ENCODE measurements around the gene FTH1. TPM values are rescaled to one million over a fixed set of nuclear protein-coding genes. Genes with fewer than 3 reads are reported as not detected.

FTH1 gene
- total and polyA plus RNA-seq, 2 of the 13 experiments (the other 11 are each of a cell fraction or from before 2014, with no cell fraction given), result 607 to 760 TPM

DNA sequence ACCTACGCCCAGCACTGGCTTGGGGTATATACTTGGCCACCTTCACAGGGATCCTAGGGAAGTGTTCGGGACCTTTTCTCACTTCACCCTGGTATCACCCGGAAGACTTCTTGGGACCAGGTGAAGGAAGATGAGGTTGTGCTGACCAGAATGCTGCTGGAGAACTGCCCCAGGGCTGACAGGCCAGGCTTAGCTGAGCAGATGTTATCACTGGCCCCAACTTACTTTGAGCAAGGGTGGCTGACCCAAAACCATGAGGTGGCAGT lies 4.5 kb downstream of the FTH1 start:
- no peaks in the 10 kb centered on the region; a peak in 1 of 5 replicates for H3K27me3 ChIP-seq (ENCODE audit: control insufficient read depth in 1 of 2, insufficient read depth in 2 of 2, low read length in 2 of 2)
- WGBS (ENCODE audit: low lambda C conversion rate), result 81% methylated on average over 3 of the region's 3 CpGs
- peaks cover 52% of the 10 kb centered on the region for H3K4me1 ChIP-seq (ENCODE audit: insufficient read depth, low read length)
- in situ Hi-C loops (cut with HindIII; ENCODE audit: extremely low pct_ligation_motif_present, low pct_unique_long_range_greater_than_20kb), result no loop called here
- H4K20me1 ChIP-seq (ENCODE audit: insufficient read depth, low read length), result peaks cover 41% of the 10 kb centered on the region
- CTCF ChIA-PET (ENCODE audit: low intra/inter-chr PET ratio, low total read pairs), result no interaction called here
- POLR2A ChIA-PET, result interaction anchor here (0.9 to 9.7 kb wide), 13 partner anchors 8 to 171 kb away, joined by 3 to 323 read pairs (median 7); partner anchors contain the start of genes BEST1, FEN1 and TMEM258
- H3K27ac ChIP-seq (ENCODE audit: extremely low read length, insufficient read depth, low read length), result peak overlapping the region; percentile 46
- H3K9me3 ChIP-seq (ENCODE audit: low read length), result no peaks in the 10 kb centered on the region
- peak; percentile 5 for ATAC-seq
- no peak for DNase-seq (ENCODE audit: low spot score)
- FAIRE-seq, result no peak
- no peak overlapping the region for H3K4me3 ChIP-seq (replicated peaks in 1 of 3; ENCODE audit: insufficient read depth in 1 of 3, low read depth in 2 of 3, low read length in 3 of 3)
- BruUV-seq (replicated peaks), result no TSS peak
- H3K4me2 ChIP-seq (ENCODE audit: low read depth, low read length), result peak overlapping the region; percentile 55; the same call in 1 of the 2 replicates
- H3K9ac ChIP-seq (ENCODE audit: insufficient read depth, low read depth, low read length), result no peak overlapping the region
- peaks cover 5 to 23% of the 10 kb centered on the region in 2 experiments; a peak in 4 of 5 replicates for H3K36me3 ChIP-seq (replicated peaks in 1 of 2; ENCODE audit: control insufficient read depth in 1 of 2, insufficient read depth in 2 of 2, low read length in 2 of 2)
- peaks cover 25% of the 10 kb centered on the region for H3K79me2 ChIP-seq (ENCODE audit: insufficient read depth, low read length)
- H2AFZ ChIP-seq (ENCODE audit: low read length), result no peak overlapping the region
- intact Hi-C loops (cut with micrococcal nuclease; ENCODE audit: unreplicated experiment), result no loop called here
- TF ChIP-seq CBFB (CRISPR knock-in tag; IDR thresholded peaks at IDR 0.05) (no peak), PHF21A (CRISPR knock-in tag; IDR thresholded peaks at IDR 0.05) (0 out of 2 replicates have a peak, but pooled peaks have one; percentile 15), ERF (CRISPR knock-in tag; IDR thresholded peaks at IDR 0.05) (no peak), TARDBP (CRISPR knock-in tag; IDR thresholded peaks at IDR 0.05) (0 out of 2 replicates have a peak, but pooled peaks have one; percentile 29), ZNF674 (CRISPR knock-in tag; IDR thresholded peaks at IDR 0.05; ENCODE audit: low read depth) (no peak), SRSF4 (IDR thresholded peaks at IDR 0.05; ENCODE audit: low read depth, low read length, poor library complexity, severe bottlenecking) (peak; percentile 71), PCBP2 (optimal IDR thresholded peaks at IDR 0.05; ENCODE audit: low read depth, low read length, poor library complexity, severe bottlenecking) (no peak), ZNF382 (CRISPR knock-in tag; IDR thresholded peaks at IDR 0.05; ENCODE audit: borderline replicate concordance) (no peak), RBFOX2 (IDR thresholded peaks at IDR 0.05; ENCODE audit: low read depth, low read length) (peak; percentile 31; the same call in 1 of the 2 replicates), IRX3 (CRISPR knock-in tag; IDR thresholded peaks at IDR 0.05; ENCODE audit: borderline replicate concordance, low read depth) (0 out of 2 replicates have a peak, but pooled peaks have one; percentile 70), KDM5B (CRISPR knock-in tag; IDR thresholded peaks at IDR 0.05; ENCODE audit: borderline replicate concordance) (0 out of 2 replicates have a peak, but pooled peaks have one; percentile 24), RARA (CRISPR knock-in tag; IDR thresholded peaks at IDR 0.05) (no peak), BORCS8-MEF2B (CRISPR knock-in tag; IDR thresholded peaks at IDR 0.05) (0 out of 2 replicates have a peak, but pooled peaks have one; percentile 34), KLF13 (CRISPR knock-in tag; IDR thresholded peaks at IDR 0.05) (0 out of 2 replicates have a peak, but pooled peaks have one; percentile 41)
- TF ChIP-seq, protein P1, sequence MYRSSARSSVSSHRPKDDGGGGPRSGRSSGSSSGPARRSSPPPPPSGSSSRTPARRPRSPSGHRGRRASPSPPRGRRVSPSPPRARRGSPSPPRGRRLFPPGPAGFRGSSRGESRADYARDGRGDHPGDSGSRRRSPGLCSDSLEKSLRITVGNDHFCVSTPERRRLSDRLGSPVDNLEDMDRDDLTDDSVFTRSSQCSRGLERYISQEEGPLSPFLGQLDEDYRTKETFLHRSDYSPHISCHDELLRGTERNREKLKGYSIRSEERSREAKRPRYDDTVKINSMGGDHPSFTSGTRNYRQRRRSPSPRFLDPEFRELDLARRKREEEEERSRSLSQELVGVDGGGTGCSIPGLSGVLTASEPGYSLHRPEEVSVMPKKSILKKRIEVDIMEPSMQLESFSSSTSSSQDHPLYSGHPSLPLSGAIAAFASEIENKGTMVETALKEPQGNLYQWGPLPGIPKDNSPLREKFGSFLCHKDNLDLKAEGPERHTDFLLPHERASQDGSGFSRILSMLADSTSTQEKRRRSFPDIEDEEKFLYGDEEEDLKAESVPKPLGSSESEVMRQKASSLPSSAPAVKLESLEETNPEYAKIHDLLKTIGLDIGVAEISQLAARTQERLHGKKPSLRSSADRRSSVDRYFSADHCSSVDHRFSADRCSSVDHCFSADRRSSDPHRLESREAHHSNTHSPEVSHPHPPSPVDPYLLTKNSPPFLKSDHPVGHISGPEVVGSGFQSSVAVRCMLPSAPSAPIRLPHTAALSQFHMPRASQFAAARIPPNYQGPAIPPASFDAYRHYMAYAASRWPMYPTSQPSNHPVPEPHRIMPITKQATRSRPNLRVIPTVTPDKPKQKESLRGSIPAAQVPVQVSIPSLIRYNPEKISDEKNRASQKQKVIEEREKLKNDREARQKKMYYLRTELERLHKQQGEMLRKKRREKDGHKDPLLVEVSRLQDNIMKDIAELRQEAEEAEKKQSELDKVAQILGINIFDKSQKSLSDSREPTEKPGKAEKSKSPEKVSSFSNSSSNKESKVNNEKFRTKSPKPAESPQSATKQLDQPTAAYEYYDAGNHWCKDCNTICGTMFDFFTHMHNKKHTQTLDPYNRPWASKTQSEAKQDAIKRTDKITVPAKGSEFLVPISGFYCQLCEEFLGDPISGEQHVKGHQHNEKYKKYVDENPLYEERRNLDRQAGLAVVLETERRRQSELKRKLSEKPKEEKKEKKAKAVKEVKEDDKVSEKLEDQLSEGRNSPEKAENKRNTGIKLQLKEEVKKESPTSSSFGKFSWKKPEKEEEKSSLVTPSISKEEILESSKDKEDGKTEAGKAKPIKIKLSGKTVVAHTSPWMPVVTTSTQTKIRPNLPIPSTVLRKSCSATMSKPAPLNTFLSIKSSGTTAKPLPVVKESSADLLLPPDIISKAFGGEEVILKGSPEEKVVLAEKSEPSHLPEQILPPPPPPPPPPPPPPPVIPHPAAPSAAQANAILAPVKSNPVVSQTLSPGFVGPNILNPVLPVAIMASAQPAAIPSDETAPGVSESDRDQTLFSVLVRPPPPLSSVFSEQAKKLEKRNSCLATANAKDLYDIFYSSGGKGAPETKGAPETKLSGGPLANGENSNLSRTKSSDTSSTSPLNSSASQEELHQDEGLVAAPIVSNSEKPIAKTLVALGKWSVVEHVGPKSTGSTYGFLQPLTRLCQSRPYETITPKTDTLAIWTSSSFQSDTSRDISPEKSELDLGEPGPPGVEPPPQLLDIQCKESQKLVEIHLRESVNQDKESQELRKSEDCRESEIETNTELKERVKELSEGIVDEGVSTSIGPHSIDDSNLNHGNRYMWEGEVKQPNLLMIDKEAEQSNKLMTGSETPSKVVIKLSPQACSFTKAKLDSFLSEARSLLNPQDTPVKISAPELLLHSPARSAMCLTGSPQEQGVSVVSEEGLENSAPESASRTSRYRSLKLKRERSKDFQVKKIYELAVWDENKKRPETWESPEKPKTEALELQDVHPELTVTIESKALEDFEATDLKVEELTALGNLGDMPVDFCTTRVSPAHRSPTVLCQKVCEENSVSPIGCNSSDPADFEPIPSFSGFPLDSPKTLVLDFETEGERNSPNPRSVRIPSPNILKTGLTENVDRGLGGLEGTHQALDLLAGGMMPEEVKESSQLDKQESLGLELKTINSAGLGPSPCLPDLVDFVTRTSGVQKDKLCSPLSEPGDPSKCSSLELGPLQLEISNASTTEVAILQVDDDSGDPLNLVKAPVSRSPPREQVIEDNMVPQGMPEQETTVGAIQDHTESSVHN (CRISPR knock-in tag; IDR thresholded peaks at IDR 0.05), result peak; percentile 76; the same call in 1 of the 2 replicates
- TF ChIP-seq, protein P2, sequence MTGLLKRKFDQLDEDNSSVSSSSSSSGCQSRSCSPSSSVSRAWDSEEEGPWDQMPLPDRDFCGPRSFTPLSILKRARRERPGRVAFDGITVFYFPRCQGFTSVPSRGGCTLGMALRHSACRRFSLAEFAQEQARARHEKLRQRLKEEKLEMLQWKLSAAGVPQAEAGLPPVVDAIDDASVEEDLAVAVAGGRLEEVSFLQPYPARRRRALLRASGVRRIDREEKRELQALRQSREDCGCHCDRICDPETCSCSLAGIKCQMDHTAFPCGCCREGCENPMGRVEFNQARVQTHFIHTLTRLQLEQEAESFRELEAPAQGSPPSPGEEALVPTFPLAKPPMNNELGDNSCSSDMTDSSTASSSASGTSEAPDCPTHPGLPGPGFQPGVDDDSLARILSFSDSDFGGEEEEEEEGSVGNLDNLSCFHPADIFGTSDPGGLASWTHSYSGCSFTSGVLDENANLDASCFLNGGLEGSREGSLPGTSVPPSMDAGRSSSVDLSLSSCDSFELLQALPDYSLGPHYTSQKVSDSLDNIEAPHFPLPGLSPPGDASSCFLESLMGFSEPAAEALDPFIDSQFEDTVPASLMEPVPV (CRISPR knock-in tag; IDR thresholded peaks at IDR 0.05), result 0 out of 2 replicates have a peak, but pooled peaks have one; percentile 49

Data from HepG2 (cell line).